DND-41 (cell line): ENCODE results near the gene HIGD1B.
A peak's percentile ranks its signal among the peaks of the same experiment; 100 is the strongest.

Experiments
- ATAC-seq: fragments of 200-7000 bp; cut with Tn5 transposase; 3 replicates; pipeline ENCODE4 v1.9.1; 2021; ENCODE audit warnings: low read depth; ENCODE audit not compliant: insufficient read depth
- DNase-seq: peaks from one replicate; pipeline ENCODE4 v3.0.0-alpha.2; 2020
- H2AFZ ChIP-seq: 2 replicates; pipeline ENCODE4 v1.6.0; 2012; ENCODE audit warnings: low read depth, low read length
- H3K27ac ChIP-seq: 2 replicates; pipeline ENCODE4 v1.5.1; 2012; ENCODE audit warnings: low read length, inconsistent platforms
- H3K27me3 ChIP-seq: fragments of 200-600 bp; sonication (generic); 2 replicates; pipeline ENCODE4 v1.6.0; 2012; ENCODE audit warnings: low read length, mild to moderate bottlenecking, inconsistent platforms; ENCODE audit not compliant: insufficient read depth, poor library complexity
- H3K36me3 ChIP-seq: 2 replicates; pipeline ENCODE4 v1.5.1; 2012; ENCODE audit warnings: low read length, inconsistent platforms; ENCODE audit not compliant: insufficient read depth
- H3K4me1 ChIP-seq: 2 replicates; pipeline ENCODE4 v1.5.1; 2012; ENCODE audit warnings: mild to moderate bottlenecking, low read length; ENCODE audit not compliant: insufficient read depth
- H3K4me2 ChIP-seq: 2 replicates; pipeline ENCODE4 v1.6.0; 2012; ENCODE audit warnings: mild to moderate bottlenecking, moderate library complexity, low read length, inconsistent platforms; ENCODE audit not compliant: insufficient read depth
- H3K4me3 ChIP-seq, 2 experiments: fragments of 200-600 bp in 1 of 2; shearing (Covaris generic) in 1 of 2; 2 replicates each; pipeline ENCODE4 v1.5.1; 2012 to 2016; ENCODE audit warnings: inconsistent platforms in 2 of 2, low read length in 2 of 2, mild to moderate bottlenecking in 2 of 2, low read depth in 1 of 2, moderate library complexity in 1 of 2
- H3K79me2 ChIP-seq: 2 replicates; pipeline ENCODE4 v1.6.0; 2012; ENCODE audit warnings: low read length, inconsistent platforms; ENCODE audit not compliant: insufficient read depth
- H3K9ac ChIP-seq: 2 replicates; pipeline ENCODE4 v1.6.0; 2012; ENCODE audit warnings: low read depth, mild to moderate bottlenecking, inconsistent platforms, low read length, moderate library complexity
- H3K9me3 ChIP-seq: 2 replicates; pipeline ENCODE4 v1.5.1; 2012; ENCODE audit warnings: low read length, moderate library complexity, mild to moderate bottlenecking, inconsistent platforms; ENCODE audit not compliant: insufficient read depth, severe bottlenecking
- H4K20me1 ChIP-seq: 2 replicates; pipeline ENCODE4 v1.6.0; 2012; ENCODE audit warnings: low read length; ENCODE audit not compliant: insufficient read depth
- CTCF ChIP-seq: IDR thresholded peaks from 2 replicates; pipeline ENCODE4 v1.5.1; 2012; ENCODE audit warnings: borderline replicate concordance, low read length, moderate library complexity, mild to moderate bottlenecking; ENCODE audit not compliant: poor library complexity, severe bottlenecking; ENCODE audit errors: extremely low read depth
- EZH2 ChIP-seq: IDR thresholded peaks from 3 replicates; pipeline ENCODE4 v1.6.1; 2012; ENCODE audit warnings: borderline replicate concordance, low read depth, mild to moderate bottlenecking, moderate library complexity, low read length, inconsistent platforms; ENCODE audit not compliant: severe bottlenecking

Gene HIGD1B

GRCh38 chr17:44899074-44899782, 51.5 kb downstream of the HIGD1B start, which contains the start of gene EFTUD2:
Gene EFTUD2, minus strand, starts transcription at chr17:44899445. Its CDS starts 4,924 bp downstream, at chr17:44894521.
- Histone ChIP-seq H3K9ac (peak within 1 kb of the TSS; percentile 66), H3K4me1 (peaks cover 23% of the 10 kb centered on the region), H3K27me3 (no peaks in the 10 kb centered on the region), H3K27ac (peak within 1 kb of the TSS; percentile 98), H4K20me1 (peaks cover 14% of the 10 kb centered on the region; the same call in 1 of the 2 replicates), H3K4me2 (peak within 1 kb of the TSS; percentile 75), H2AFZ (peak within 1 kb of the TSS; percentile 93), H3K9me3 (no peaks in the 10 kb centered on the region), H3K36me3 (peaks cover 10% of the 10 kb centered on the region), H3K4me3 (peak within 1 kb of the TSS; percentile 69 to 83), H3K79me2 (peaks cover 52% of the 10 kb centered on the region)
- TF ChIP-seq CTCF: no peak
- no peak for TF ChIP-seq EZH2
- ATAC-seq (peak; percentile 87), DNase-seq (peak; percentile 92)
